Measurements from ENCODE around the gene ALDH1A1. TPM values are rescaled to one million over a fixed set of nuclear protein-coding genes. Genes with fewer than 3 reads are reported as not detected.
A peak's percentile ranks its signal among the peaks of the same experiment; 100 is the strongest.

The ALDH1A1 gene
- total RNA-seq, 1 experiment from 2014 or later = 17.7 TPM

GRCh38 chr9:72873456-72873855 is 79.4 kb downstream of the ALDH1A1 start:
- Mint-ChIP-seq H3K27me3 (ENCODE audit: unreplicated experiment) (no peaks in the 10 kb centered on the region), H3K4me3 (ENCODE audit: low read depth, unreplicated experiment) (no peak overlapping the region), H3K9me3 (ENCODE audit: low read depth, unreplicated experiment) (no peaks in the 10 kb centered on the region), H3K4me1 (ENCODE audit: low read depth, unreplicated experiment) (peaks cover 6% of the 10 kb centered on the region), H3K36me3 (ENCODE audit: insufficient read depth, unreplicated experiment) (no peaks in the 10 kb centered on the region), H3K27ac (ENCODE audit: unreplicated experiment) (no peak overlapping the region)
- no peak for TF ChIP-seq CTCF (IDR thresholded peaks at IDR 0.05; ENCODE audit: unreplicated experiment)
- intact Hi-C loops (cut with micrococcal nuclease; ENCODE audit: unreplicated experiment) = loop anchor here (5.0 kb wide), 2 partner anchors 309 to 324 kb away; no protein-coding TSS in a partner anchor
- DNase-seq = no peak
- CTCF ChIA-PET = interaction anchor here (0.6 kb wide), 1 partner anchor 145 kb away, joined by 5 read pairs; no protein-coding TSS in a partner anchor
- BruUV-seq (replicated peaks) = no TSS peak

GRCh38 chr9:72872718-72873117 is 80.1 kb downstream of the ALDH1A1 start:
- Mint-ChIP-seq H3K4me1 (ENCODE audit: low read depth, unreplicated experiment) (peaks cover 6% of the 10 kb centered on the region), H3K36me3 (ENCODE audit: insufficient read depth, unreplicated experiment) (no peaks in the 10 kb centered on the region), H3K4me3 (ENCODE audit: low read depth, unreplicated experiment) (no peak overlapping the region), H3K27ac (ENCODE audit: unreplicated experiment) (no peak overlapping the region), H3K9me3 (ENCODE audit: low read depth, unreplicated experiment) (peaks cover 2% of the 10 kb centered on the region), H3K27me3 (ENCODE audit: unreplicated experiment) (no peaks in the 10 kb centered on the region)
- BruUV-seq (replicated peaks) = no TSS peak
- CTCF ChIA-PET = interaction anchor here (0.9 to 1.9 kb wide), 2 partner anchors 150 to 207 kb away, joined by 3 to 10 read pairs; no protein-coding TSS in a partner anchor
- intact Hi-C loops (cut with micrococcal nuclease; ENCODE audit: unreplicated experiment) = loop anchor here (5.0 kb wide), 2 partner anchors 310 to 325 kb away; no protein-coding TSS in a partner anchor
- TF ChIP-seq CTCF (IDR thresholded peaks at IDR 0.05; ENCODE audit: unreplicated experiment) = no peak
- DNase-seq = no peak

GRCh38 chr9:72871685-72872084 is 81.2 kb downstream of the ALDH1A1 start:
- peak; percentile 51 for TF ChIP-seq CTCF (IDR thresholded peaks at IDR 0.05; ENCODE audit: unreplicated experiment)
- intact Hi-C loops (cut with micrococcal nuclease; ENCODE audit: unreplicated experiment) = loop anchor here (1.0 to 5.0 kb wide), 5 partner anchors 89 to 326 kb away; no protein-coding TSS in a partner anchor
- no TSS peak for BruUV-seq (replicated peaks)

GRCh38 chr9:72864327-72864726 is 88.5 kb downstream of the ALDH1A1 start:
- no peak overlapping the region for H3K4me3 Mint-ChIP-seq (ENCODE audit: low read depth, unreplicated experiment)
- H3K9me3 Mint-ChIP-seq (ENCODE audit: low read depth, unreplicated experiment) = peaks cover 2% of the 10 kb centered on the region
- H3K4me1 Mint-ChIP-seq (ENCODE audit: low read depth, unreplicated experiment) = no peaks in the 10 kb centered on the region
- BruUV-seq (replicated peaks) = no TSS peak
- H3K36me3 Mint-ChIP-seq (ENCODE audit: insufficient read depth, unreplicated experiment) = no peaks in the 10 kb centered on the region
- no peaks in the 10 kb centered on the region for H3K27me3 Mint-ChIP-seq (ENCODE audit: unreplicated experiment)
- no peak overlapping the region for H3K27ac Mint-ChIP-seq (ENCODE audit: unreplicated experiment)
- DNase-seq = no peak
- no peak for TF ChIP-seq CTCF (IDR thresholded peaks at IDR 0.05; ENCODE audit: unreplicated experiment)
- intact Hi-C loops (cut with micrococcal nuclease; ENCODE audit: unreplicated experiment) = no loop called here
- CTCF ChIA-PET = no interaction called here

More at GRCh38 chr9:72871685-72872084, 81.2 kb downstream of the ALDH1A1 start:
- DNase-seq = peak; percentile 1
- H3K27ac Mint-ChIP-seq (ENCODE audit: unreplicated experiment) = no peak overlapping the region
- H3K4me3 Mint-ChIP-seq (ENCODE audit: low read depth, unreplicated experiment) = no peak overlapping the region
- CTCF ChIA-PET = interaction anchor here (1.0 to 1.9 kb wide), 4 partner anchors 13 to 270 kb away, joined by 3 to 10 read pairs (median 4); no protein-coding TSS in a partner anchor
- no peaks in the 10 kb centered on the region for H3K36me3 Mint-ChIP-seq (ENCODE audit: insufficient read depth, unreplicated experiment)
- no peaks in the 10 kb centered on the region for H3K27me3 Mint-ChIP-seq (ENCODE audit: unreplicated experiment)
- peaks cover 2% of the 10 kb centered on the region for H3K9me3 Mint-ChIP-seq (ENCODE audit: low read depth, unreplicated experiment)
- H3K4me1 Mint-ChIP-seq (ENCODE audit: low read depth, unreplicated experiment) = peaks cover 6% of the 10 kb centered on the region
